GM23338 (cell line): ENCODE data around the gene SNRNP27. TPM values are rescaled to one million over a fixed set of nuclear protein-coding genes. Genes with fewer than 3 reads are reported as not detected.

Experiments used
- ATAC-seq: fragments of 200-7000 bp; cut with Tn5 transposase; 3 replicates; pipeline ENCODE4 v1.9.1; 2020
- DNase-seq: peaks from one replicate; pipeline ENCODE4 v3.0.0-alpha.2; 2015; ENCODE audit warnings: low spot score
- H2AFZ ChIP-seq: fragments of 200-600 bp; sonication (generic); 2 replicates; pipeline ENCODE4 v1.8.0; 2016; ENCODE audit warnings: antibody characterized with exemption, mild to moderate bottlenecking, moderate library complexity
- H3F3A ChIP-seq: fragments of 200-600 bp; sonication (generic); replicated peaks from 2 replicates; pipeline ENCODE4 v1.8.0; 2017; ENCODE audit warnings: antibody characterized with exemption, mixed run types, low read depth
- H3K27ac ChIP-seq: fragments of 200-600 bp; sonication (generic); 2 replicates; pipeline ENCODE4 v1.6.1; 2016; ENCODE audit warnings: low read depth
- H3K27me3 ChIP-seq: fragments of 200-600 bp; sonication (generic); 2 replicates; pipeline ENCODE4 v1.8.0; 2016; ENCODE audit warnings: mild to moderate bottlenecking, mixed run types, moderate library complexity; ENCODE audit not compliant: insufficient read depth
- H3K36me3 ChIP-seq: fragments of 200-600 bp; sonication (generic); 2 replicates; pipeline ENCODE4 v1.8.0; 2016; ENCODE audit warnings: mild to moderate bottlenecking; ENCODE audit not compliant: insufficient read depth
- H3K4me1 ChIP-seq: fragments of 200-600 bp; sonication (generic); 2 replicates; pipeline ENCODE4 v1.8.0; 2016; ENCODE audit warnings: mild to moderate bottlenecking, moderate library complexity; ENCODE audit not compliant: insufficient read depth
- H3K4me2 ChIP-seq: fragments of 200-600 bp; sonication (generic); 2 replicates; pipeline ENCODE4 v1.7.1; 2017; ENCODE audit warnings: mixed run types
- H3K4me3 ChIP-seq: fragments of 200-600 bp; sonication (generic); 2 replicates; pipeline ENCODE4 v1.6.1; 2016; ENCODE audit warnings: mixed run types
- H3K79me2 ChIP-seq: fragments of 200-600 bp; sonication (generic); replicated peaks from 2 replicates; pipeline ENCODE4 v1.8.0; 2017; ENCODE audit warnings: mild to moderate bottlenecking; ENCODE audit not compliant: insufficient read depth
- H3K9me2 ChIP-seq: fragments of 200-600 bp; sonication (generic); 2 replicates; pipeline ENCODE4 v1.8.0; 2017; ENCODE audit not compliant: insufficient read depth
- H4K20me1 ChIP-seq: fragments of 200-600 bp; sonication (generic); replicated peaks from 2 replicates; pipeline ENCODE4 v1.8.0; 2017; ENCODE audit warnings: mild to moderate bottlenecking; ENCODE audit not compliant: insufficient read depth
- H3K27ac Mint-ChIP-seq: 2 replicates; pipeline ENCODE4 v1.8.0; 2020; ENCODE audit warnings: inconsistent platforms, mild to moderate bottlenecking, moderate library complexity, mixed read lengths
- H3K27me3 Mint-ChIP-seq: 3 replicates; pipeline ENCODE4 v1.8.0; 2022; ENCODE audit warnings: low read depth, mild to moderate bottlenecking, moderate library complexity, mixed read lengths, inconsistent platforms; ENCODE audit not compliant: insufficient read depth, poor library complexity
- H3K36me3 Mint-ChIP-seq: 3 replicates; pipeline ENCODE4 v1.8.0; 2021; ENCODE audit warnings: low read depth, mild to moderate bottlenecking, inconsistent platforms, moderate library complexity, mixed read lengths
- H3K4me1 Mint-ChIP-seq: 3 replicates; pipeline ENCODE4 v1.8.0; 2020; ENCODE audit warnings: mild to moderate bottlenecking, inconsistent platforms, mixed read lengths
- H3K4me3 Mint-ChIP-seq: 3 replicates; pipeline ENCODE4 v1.8.0; 2021; ENCODE audit warnings: moderate library complexity, mild to moderate bottlenecking, inconsistent platforms, mixed read lengths
- H3K9me3 Mint-ChIP-seq: 3 replicates; pipeline ENCODE4 v1.8.0; 2020; ENCODE audit warnings: moderate library complexity, mild to moderate bottlenecking, inconsistent platforms, mixed read lengths
- CREB1 ChIP-seq: fragments of 250-450 bp; sonication (Bioruptor Pico); IDR thresholded peaks from 2 replicates; pipeline ENCODE4 v1.5.0; 2020; ENCODE audit warnings: low read depth, mild to moderate bottlenecking, moderate library complexity
- CTCF ChIP-seq, 2 experiments: fragments of 200-600 bp in 1 of 2; sonication (generic) in 1 of 2; conservative IDR thresholded peaks; 2 replicates each; pipeline versions ENCODE4 v1.5.1 to v1.6.1; 2016 to 2017; ENCODE audit warnings: antibody characterized with exemption in 2 of 2, low read depth in 2 of 2, mild to moderate bottlenecking in 2 of 2, moderate library complexity in 1 of 2
- ETS1 ChIP-seq: IDR thresholded peaks from 2 replicates; pipeline ENCODE4 v1.6.1; 2016; ENCODE audit warnings: antibody characterized with exemption
- EZH2 ChIP-seq: fragments of 200-600 bp; sonication (generic); IDR thresholded peaks from one replicate; pipeline ENCODE4 v1.8.0; 2017; ENCODE audit warnings: antibody characterized with exemption, mild to moderate bottlenecking, low read depth; ENCODE audit not compliant: unreplicated experiment
- EZH2phosphoT487 ChIP-seq: fragments of 200-600 bp; sonication (generic); IDR thresholded peaks from one replicate; pipeline ENCODE4 v1.8.1; 2018; ENCODE audit warnings: antibody characterized with exemption; ENCODE audit not compliant: unreplicated experiment
- JUNB ChIP-seq: IDR thresholded peaks from one replicate; pipeline ENCODE4 v1.6.1; 2016; ENCODE audit warnings: antibody characterized with exemption; ENCODE audit not compliant: unreplicated experiment
- NANOG ChIP-seq: IDR thresholded peaks from 2 replicates; pipeline ENCODE4 v1.6.1; 2016; ENCODE audit warnings: antibody characterized with exemption, borderline replicate concordance
- POLR2AphosphoS5 ChIP-seq: IDR thresholded peaks from 2 replicates; pipeline ENCODE4 v1.6.1; 2016; ENCODE audit warnings: antibody characterized with exemption, low read depth
- STAT1 ChIP-seq: IDR thresholded peaks from one replicate; pipeline ENCODE4 v1.6.1; 2016; ENCODE audit warnings: antibody characterized with exemption; ENCODE audit not compliant: unreplicated experiment
- ZNF114 ChIP-seq: fragments of 250-450 bp; sonication (Bioruptor Pico); IDR thresholded peaks from 2 replicates; pipeline ENCODE4 v1.5.0; 2020; ENCODE audit warnings: mild to moderate bottlenecking, moderate library complexity
- ZNF462 ChIP-seq: fragments of 250-450 bp; sonication (Bioruptor Pico); IDR thresholded peaks from 2 replicates; pipeline ENCODE4 v1.5.0; 2020; ENCODE audit warnings: mild to moderate bottlenecking, moderate library complexity
- polyA plus RNA-seq: library from polyadenylated mRNA; unstranded; fragments of >200 nt; fragmentation: Nextera tagmentation; extraction: Ambion mirVana; gene quantifications from 2 replicates; pipeline ENCODE4 v1.2.1, GENCODE V29; 2016
- total RNA-seq: library from RNA; depleted of rRNA; stranded (reverse); fragments of >200 nt; shearing (Covaris generic); gene quantifications from 2 replicates; pipeline ENCODE4 v1.2.3, GENCODE V29; 2014

SNRNP27 gene
- total and polyA plus RNA-seq, 2 experiments from 2014 or later = 54.3 to 133 TPM

- TF ChIP-seq ETS1 (no peak), CTCF (conservative IDR thresholded peaks at IDR 0.05; ENCODE audit: low read depth in 2 of 2) (no peak), POLR2AphosphoS5 (no peak), JUNB (no peak), STAT1 (no peak), EZH2 (no peak), CREB1 (CRISPR knock-in tag) (no peak)
Measured at GRCh38 chr2:69918401-69918800, 24.6 kb downstream of the SNRNP27 start (continued).

GRCh38 chr2:69923116-69923515, 29.4 kb downstream of the SNRNP27 start:
- no peak overlapping the region for H3K4me3 Mint-ChIP-seq
- H4K20me1 ChIP-seq = no peaks in the 10 kb centered on the region
- no peaks in the 10 kb centered on the region for H3K27me3 ChIP-seq
- TF ChIP-seq POLR2AphosphoS5 (no peak), CREB1 (CRISPR knock-in tag) (no peak), NANOG (no peak), EZH2 (no peak), EZH2phosphoT487 (no peak), ZNF462 (no peak), JUNB (no peak), ZNF114 (CRISPR knock-in tag) (no peak), CTCF (conservative IDR thresholded peaks at IDR 0.05; ENCODE audit: low read depth in 2 of 2) (no peak)
- H3K27me3 Mint-ChIP-seq = no peaks in the 10 kb centered on the region
- H3K27ac ChIP-seq = peak overlapping the region; percentile 7; the same call in 1 of the 2 replicates
- no peak overlapping the region for H3K4me2 ChIP-seq
- H3K4me1 ChIP-seq = no peaks in the 10 kb centered on the region
- no peaks in the 10 kb centered on the region for H3K4me1 Mint-ChIP-seq
- H3K79me2 ChIP-seq = no peaks in the 10 kb centered on the region
- DNase-seq (no peak), ATAC-seq (no peak)
- H3F3A ChIP-seq = no peaks in the 10 kb centered on the region
- H3K27ac Mint-ChIP-seq = no peak overlapping the region
- no peaks in the 10 kb centered on the region for H3K36me3 ChIP-seq
- no peak overlapping the region for H2AFZ ChIP-seq
- H3K4me3 ChIP-seq = no peak overlapping the region
- no peaks in the 10 kb centered on the region for H3K9me3 Mint-ChIP-seq
- no peaks in the 10 kb centered on the region for H3K9me2 ChIP-seq
- H3K36me3 Mint-ChIP-seq = no peaks in the 10 kb centered on the region
